K562 (cell line): ENCODE results near the gene BNC2. TPM values are rescaled to one million over a fixed set of nuclear protein-coding genes. Genes with fewer than 3 reads are reported as not detected.

ENCODE experiments used
- ATAC-seq: fragments of 200-7000 bp; cut with Tn5 transposase; 3 replicates; pipeline ENCODE4 v1.9.1; 2020; ENCODE audit warnings: moderate library complexity
- BruUV-seq: library from RNA; stranded (reverse); fragments of 400-500 nt; replicated peaks from 2 replicates; lab custom pipeline; 2021; lab: Mats Ljungman, UMichigan
- CTCF ChIA-PET: fragments of 300-600 bp; formaldehyde crosslinking; extraction: SDS; loops from one replicate; lab custom pipeline; 2021; ENCODE audit warnings: low intra/inter-chr PET ratio; lab: Yijun Ruan, JAX
- POLR2A ChIA-PET: fragments of 300-600, 350-650 bp; sonication (Branson Sonifier 250); formaldehyde crosslinking; extraction: SDS; loops from one replicate; lab custom pipeline; 2021; ENCODE audit warnings: antibody characterized with exemption, inconsistent platforms; lab: Yijun Ruan, JAX
- DNase-seq, 4 experiments: peaks; one replicate each; pipeline versions ENCODE4 v3.0.0 to v3.0.0-alpha.2; 2011 to 2018; ENCODE audit warnings: low spot score in 3 of 4, mixed read lengths in 3 of 4; ENCODE audit errors: extremely low read depth in 1 of 4
- FAIRE-seq: peaks from 2 replicates; lab custom pipeline; 2011; peaks lifted over from hg19 to GRCh38; lab: Jason Lieb, UNC
- H2AFZ ChIP-seq: 2 replicates; pipeline ENCODE4 v1.6.0; 2011; ENCODE audit warnings: low read depth, low read length, control low read depth, inconsistent platforms
- H3K27ac ChIP-seq: fragments of 200-600 bp; 3 replicates; pipeline ENCODE4 v1.8.0; 2011; ENCODE audit warnings: low read depth, mild to moderate bottlenecking, control low read depth, inconsistent platforms, low read length, moderate library complexity, mixed read lengths; ENCODE audit errors: extremely low read depth
- H3K27me3 ChIP-seq, 2 experiments: fragments of 300-600 bp in 1 of 2; 2 replicates in 1 of 2; 3 replicates in 1 of 2; pipeline versions ENCODE4 v1.6.0 to v1.8.0; 2011; ENCODE audit warnings: inconsistent platforms in 2 of 2, low read length in 2 of 2, mild to moderate bottlenecking in 1 of 2, mixed read lengths in 1 of 2, moderate library complexity in 1 of 2; ENCODE audit not compliant: control insufficient read depth in 2 of 2, insufficient read depth in 2 of 2
- H3K36me3 ChIP-seq: fragments of 300-600 bp; 3 replicates; pipeline ENCODE4 v1.8.0; 2011; ENCODE audit warnings: mild to moderate bottlenecking, low read length, inconsistent platforms; ENCODE audit not compliant: control insufficient read depth, insufficient read depth
- H3K4me1 ChIP-seq, 2 experiments: fragments of 200-600 bp in 1 of 2; replicated peaks in 1 of 2; 2 replicates in 1 of 2; 3 replicates in 1 of 2; pipeline versions ENCODE4 v1.5.1 to v1.8.0; 2011; ENCODE audit warnings: inconsistent platforms in 2 of 2, low read length in 2 of 2, mild to moderate bottlenecking in 1 of 2, mixed read lengths in 1 of 2, moderate library complexity in 1 of 2; ENCODE audit not compliant: control insufficient read depth in 2 of 2, insufficient read depth in 2 of 2
- H3K4me2 ChIP-seq: 2 replicates; pipeline ENCODE4 v1.6.1; 2011; ENCODE audit warnings: low read length, control low read depth, inconsistent platforms, mixed read lengths; ENCODE audit not compliant: insufficient read depth
- H3K4me3 ChIP-seq: fragments of 200-600 bp; sonication (generic), shearing (Covaris generic); 2 replicates; pipeline ENCODE4 v1.5.1; 2016; ENCODE audit warnings: control low read depth, inconsistent platforms
- H3K79me2 ChIP-seq: fragments of 200-600 bp; 3 replicates; pipeline ENCODE4 v1.8.0; 2011; ENCODE audit warnings: low read length, inconsistent platforms; ENCODE audit not compliant: control insufficient read depth, insufficient read depth
- H3K9ac ChIP-seq, 2 experiments: 2 replicates each; pipeline versions ENCODE4 v1.6.0 to v1.6.1; 2011; ENCODE audit warnings: low read depth in 2 of 2, low read length in 2 of 2, control low read depth in 1 of 2, inconsistent platforms in 1 of 2, mild to moderate bottlenecking in 1 of 2, mixed read lengths in 1 of 2; ENCODE audit not compliant: insufficient read depth in 1 of 2
- H3K9me1 ChIP-seq: one replicate; pipeline ENCODE4 v1.6.0; 2011; ENCODE audit warnings: inconsistent platforms, mild to moderate bottlenecking, low read length, moderate library complexity; ENCODE audit not compliant: control insufficient read depth, insufficient read depth
- H3K9me3 ChIP-seq: replicated peaks from 2 replicates; pipeline ENCODE4 v1.5.1; 2011; ENCODE audit warnings: low read depth, low read length, inconsistent platforms; ENCODE audit not compliant: control insufficient read depth, insufficient read depth
- H4K20me1 ChIP-seq: replicated peaks from 2 replicates; pipeline ENCODE4 v1.6.1; 2011; ENCODE audit warnings: low read length, inconsistent platforms, mixed read lengths; ENCODE audit not compliant: control insufficient read depth, insufficient read depth
- CBFA2T2 ChIP-seq: fragments of 450-650 bp; conservative IDR thresholded peaks from 2 replicates; pipeline ENCODE4 v1.6.1; 2017; ENCODE audit warnings: mild to moderate bottlenecking
- CBFB ChIP-seq: sonication (generic); formaldehyde crosslinking; IDR thresholded peaks from 2 replicates; pipeline ENCODE4 v1.4.0; 2020; ENCODE audit warnings: mild to moderate bottlenecking, missing genetic modification reagents
- JUN ChIP-seq, 2 experiments: sonication (generic) in 1 of 2; formaldehyde crosslinking in 1 of 2; IDR thresholded peaks; 2 replicates each; pipeline versions ENCODE4 v1.6.1 to v1.8.0; 2012 to 2022; ENCODE audit warnings: borderline replicate concordance in 2 of 2, mild to moderate bottlenecking in 2 of 2, improper control_type of control experiment in 1 of 2, low read depth in 1 of 2, low read length in 1 of 2, missing genetic modification reagents in 1 of 2
- RBM22 ChIP-seq: fragments of 200-400 bp; formaldehyde crosslinking; IDR thresholded peaks from 2 replicates; pipeline ENCODE4 v1.6.1; 2018; ENCODE audit warnings: low read length, low read depth; ENCODE audit not compliant: poor library complexity, severe bottlenecking
- SRSF1 ChIP-seq: fragments of 200-400 bp; formaldehyde crosslinking; IDR thresholded peaks from 2 replicates; pipeline ENCODE4 v1.6.1; 2017; ENCODE audit warnings: mild to moderate bottlenecking, low read depth, low read length, moderate library complexity
- ZNF133 ChIP-seq: fragments of 250-450 bp; sonication (Bioruptor Pico); IDR thresholded peaks from 2 replicates; pipeline ENCODE4 v1.4.0; 2020; ENCODE audit warnings: mild to moderate bottlenecking
- ZNF134 ChIP-seq: fragments of 250-450 bp; sonication (Bioruptor Pico); conservative IDR thresholded peaks from 2 replicates; pipeline ENCODE4 v1.4.0; 2020
- ZSCAN32 ChIP-seq: fragments of 450-650 bp; formaldehyde crosslinking; IDR thresholded peaks from 2 replicates; pipeline ENCODE4 v1.4.0; 2020; ENCODE audit warnings: mild to moderate bottlenecking, moderate library complexity
- WGBS: fragments of 100-300 bp; shearing (Covaris generic); methylation state at CpG from one replicate; pipeline ENCODE4 v1.1.6; 2016; ENCODE audit warnings: low coverage, mixed read lengths; ENCODE audit not compliant: insufficient coverage; ENCODE audit errors: missing lambda C conversion rate; 5-methylcytosine and 5-hydroxymethylcytosine counted together
- in situ Hi-C: fragments of 300-500 bp; cut with MboI; formaldehyde crosslinking; loops from 4 replicates; pipeline ENCODE4 v1.15.0; 2018; ENCODE audit warnings: inconsistent platforms, mixed read lengths
- intact Hi-C: fragments of 100-400 bp; cut with micrococcal nuclease; formaldehyde crosslinking; loops from 2 replicates; pipeline ENCODE4 v1.14.2; 2022
- polyA plus RNA-seq, 8 experiments: library from polyadenylated mRNA; depleted of rRNA in 4 of 8; stranded (reverse) in 5 of 8; unstranded in 3 of 8; fragments of >200 nt; fragmentation: Nextera tagmentation in 2 of 8; fragmentation: Illumina TruSeq in 1 of 8; extraction: Ambion mirVana in 2 of 8; extraction: Trizol in 1 of 8; gene quantifications; 2 replicates each; pipeline versions ENCODE4 v1.2.1 to v1.2.3, GENCODE V29; 2011 to 2014; ENCODE audit warnings: inconsistent platforms in 1 of 8, missing spikeins in 1 of 8
- total RNA-seq, 7 experiments: library from RNA; depleted of rRNA in 6 of 7; stranded (reverse); fragments of >200 nt in 6 of 7; fragmentation: Illumina TruSeq in 2 of 7; extraction: Trizol in 2 of 7; gene quantifications; 2 replicates each; pipeline versions ENCODE4 v1.2.1 to v1.2.3, GENCODE V29; 2011 to 2021; ENCODE audit warnings: low replicate concordance in 1 of 7
- TF ChIP-seq, protein P1 (sequence below), 2 experiments: fragments of 250-450 bp in 1 of 2; fragments of 450-650 bp in 1 of 2; sonication (Bioruptor Pico) in 1 of 2; IDR thresholded peaks; 2 replicates each; pipeline versions ENCODE4 v1.6.1 to v1.8.0; 2016 to 2021; ENCODE audit warnings: mild to moderate bottlenecking in 2 of 2, moderate library complexity in 2 of 2, missing compliant biosample characterization in 1 of 2, missing genetic modification characterization in 1 of 2

The BNC2 gene
- total and polyA plus RNA-seq, 9 of the 15 experiments (the other 6 are each of a cell fraction or from before 2014, with no cell fraction given): not detected

GRCh38 chr9:16597136-16597535, 273.3 kb downstream of the BNC2 start:
- Histone ChIP-seq H3K27me3 (no peaks in the 10 kb centered on the region), H3K9me1 (no peaks in the 10 kb centered on the region), H3K27ac (no peak overlapping the region), H3K4me3 (no peak overlapping the region), H3K36me3 (no peaks in the 10 kb centered on the region), H3K4me1 (no peaks in the 10 kb centered on the region), H3K79me2 (no peaks in the 10 kb centered on the region), H3K9ac (no peak overlapping the region), H4K20me1 (no peaks in the 10 kb centered on the region), H2AFZ (no peak overlapping the region), H3K4me2 (no peak overlapping the region)
- intact Hi-C loops (no loop called here), in situ Hi-C loops (no loop called here)
- ATAC-seq: no peak
- BruUV-seq: no TSS peak
- DNase-seq: no peak
- WGBS: 0% methylated on average over 1 of the region's 1 CpG
- POLR2A ChIA-PET: interaction anchor here (0.8 kb wide), 1 partner anchor 19 kb away, joined by 3 read pairs; no protein-coding TSS in a partner anchor
- CTCF ChIA-PET: no interaction called here
- no peak for FAIRE-seq
- TF ChIP-seq JUN (IDR thresholded peaks at IDR 0.05; ENCODE audit: borderline replicate concordance, low read depth, low read length): no peak
- TF ChIP-seq JUN (CRISPR knock-in tag; IDR thresholded peaks at IDR 0.05; ENCODE audit: borderline replicate concordance): no peak
- no peak for TF ChIP-seq CBFA2T2
- TF ChIP-seq, protein P1, sequence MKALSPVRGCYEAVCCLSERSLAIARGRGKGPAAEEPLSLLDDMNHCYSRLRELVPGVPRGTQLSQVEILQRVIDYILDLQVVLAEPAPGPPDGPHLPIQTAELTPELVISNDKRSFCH (CRISPR knock-in tag; IDR thresholded peaks at IDR 0.05): no peak
- TF ChIP-seq, protein P1 (tag; IDR thresholded peaks at IDR 0.05): no peak
- TF ChIP-seq ZNF133 (CRISPR knock-in tag): no peak
- no peak for TF ChIP-seq CBFB
- no peak for TF ChIP-seq ZSCAN32 (CRISPR knock-in tag)
- TF ChIP-seq ZNF134: no peak
- no peak for TF ChIP-seq SRSF1
- no peak for TF ChIP-seq RBM22
- TF ChIP-seq, all 486 proteins: peak for 0
- H3K9me3 ChIP-seq: no peaks in the 10 kb centered on the region
